ENCODE data around the gene INSM2. TPM values are rescaled to one million over a fixed set of nuclear protein-coding genes. Genes with fewer than 3 reads are reported as not detected.

The INSM2 gene
- total and polyA plus RNA-seq, 2 of the 13 experiments (the other 11 are each of a cell fraction or from before 2014, with no cell fraction given), result not detected

DNA sequence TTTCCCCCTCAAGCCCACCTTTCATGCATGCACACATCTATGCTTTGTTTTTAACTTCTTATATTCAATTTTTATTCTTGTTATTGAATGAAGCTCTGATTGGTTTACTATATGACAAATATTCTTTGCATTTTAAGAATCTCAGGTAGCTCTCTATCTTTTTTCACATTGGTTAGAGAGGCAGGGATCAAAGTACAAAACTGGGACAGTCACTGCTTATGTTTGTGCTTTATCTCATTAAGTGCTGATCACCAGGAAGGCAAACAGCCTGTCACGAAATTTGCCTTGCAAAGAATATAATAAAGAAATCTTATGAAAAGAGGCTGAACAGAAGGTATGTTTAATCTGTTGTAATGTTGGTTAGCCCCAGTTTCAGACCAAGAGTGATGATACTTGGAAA is 29.7 kb upstream of the INSM2 start (continued):
- TF ChIP-seq, protein P1, sequence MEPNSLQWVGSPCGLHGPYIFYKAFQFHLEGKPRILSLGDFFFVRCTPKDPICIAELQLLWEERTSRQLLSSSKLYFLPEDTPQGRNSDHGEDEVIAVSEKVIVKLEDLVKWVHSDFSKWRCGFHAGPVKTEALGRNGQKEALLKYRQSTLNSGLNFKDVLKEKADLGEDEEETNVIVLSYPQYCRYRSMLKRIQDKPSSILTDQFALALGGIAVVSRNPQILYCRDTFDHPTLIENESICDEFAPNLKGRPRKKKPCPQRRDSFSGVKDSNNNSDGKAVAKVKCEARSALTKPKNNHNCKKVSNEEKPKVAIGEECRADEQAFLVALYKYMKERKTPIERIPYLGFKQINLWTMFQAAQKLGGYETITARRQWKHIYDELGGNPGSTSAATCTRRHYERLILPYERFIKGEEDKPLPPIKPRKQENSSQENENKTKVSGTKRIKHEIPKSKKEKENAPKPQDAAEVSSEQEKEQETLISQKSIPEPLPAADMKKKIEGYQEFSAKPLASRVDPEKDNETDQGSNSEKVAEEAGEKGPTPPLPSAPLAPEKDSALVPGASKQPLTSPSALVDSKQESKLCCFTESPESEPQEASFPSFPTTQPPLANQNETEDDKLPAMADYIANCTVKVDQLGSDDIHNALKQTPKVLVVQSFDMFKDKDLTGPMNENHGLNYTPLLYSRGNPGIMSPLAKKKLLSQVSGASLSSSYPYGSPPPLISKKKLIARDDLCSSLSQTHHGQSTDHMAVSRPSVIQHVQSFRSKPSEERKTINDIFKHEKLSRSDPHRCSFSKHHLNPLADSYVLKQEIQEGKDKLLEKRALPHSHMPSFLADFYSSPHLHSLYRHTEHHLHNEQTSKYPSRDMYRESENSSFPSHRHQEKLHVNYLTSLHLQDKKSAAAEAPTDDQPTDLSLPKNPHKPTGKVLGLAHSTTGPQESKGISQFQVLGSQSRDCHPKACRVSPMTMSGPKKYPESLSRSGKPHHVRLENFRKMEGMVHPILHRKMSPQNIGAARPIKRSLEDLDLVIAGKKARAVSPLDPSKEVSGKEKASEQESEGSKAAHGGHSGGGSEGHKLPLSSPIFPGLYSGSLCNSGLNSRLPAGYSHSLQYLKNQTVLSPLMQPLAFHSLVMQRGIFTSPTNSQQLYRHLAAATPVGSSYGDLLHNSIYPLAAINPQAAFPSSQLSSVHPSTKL (CRISPR knock-in tag; IDR thresholded peaks at IDR 0.05), result peak; percentile 65
- TF ChIP-seq JDP2 (CRISPR knock-in tag; IDR thresholded peaks at IDR 0.05; ENCODE audit: borderline replicate concordance) (no peak), ZBTB1 (CRISPR knock-in tag; IDR thresholded peaks at IDR 0.05; ENCODE audit: borderline replicate concordance) (no peak), AHR (CRISPR knock-in tag; IDR thresholded peaks at IDR 0.05) (no peak; the same call in 1 of the 2 replicates), PHF20 (CRISPR knock-in tag; IDR thresholded peaks at IDR 0.05) (no peak), ZNF577 (CRISPR knock-in tag; IDR thresholded peaks at IDR 0.05; ENCODE audit: borderline replicate concordance, low read depth) (no peak), ZNF510 (CRISPR knock-in tag; IDR thresholded peaks at IDR 0.05; ENCODE audit: low read depth) (no peak), CCAR2 (optimal IDR thresholded peaks at IDR 0.05; ENCODE audit: low read depth, low read length) (no peak), IKZF4 (CRISPR knock-in tag; IDR thresholded peaks at IDR 0.05; ENCODE audit: borderline replicate concordance, low read depth, not compliant biosample characterization) (no peak), SSRP1 (CRISPR knock-in tag; IDR thresholded peaks at IDR 0.05) (no peak), STAG1 (CRISPR knock-in tag; IDR thresholded peaks at IDR 0.05) (no peak), FOXA3 (CRISPR knock-in tag; IDR thresholded peaks at IDR 0.05) (peak; percentile 48; the same call in 1 of the 2 replicates), MXI1 (IDR thresholded peaks at IDR 0.05; ENCODE audit: borderline replicate concordance, low read depth, low read length) (no peak), ELF3 (CRISPR knock-in tag; IDR thresholded peaks at IDR 0.05) (0 out of 2 replicates have a peak, but pooled peaks have one; percentile 47), MXD4 (CRISPR knock-in tag; IDR thresholded peaks at IDR 0.05) (no peak)
- TF ChIP-seq, protein P2, sequence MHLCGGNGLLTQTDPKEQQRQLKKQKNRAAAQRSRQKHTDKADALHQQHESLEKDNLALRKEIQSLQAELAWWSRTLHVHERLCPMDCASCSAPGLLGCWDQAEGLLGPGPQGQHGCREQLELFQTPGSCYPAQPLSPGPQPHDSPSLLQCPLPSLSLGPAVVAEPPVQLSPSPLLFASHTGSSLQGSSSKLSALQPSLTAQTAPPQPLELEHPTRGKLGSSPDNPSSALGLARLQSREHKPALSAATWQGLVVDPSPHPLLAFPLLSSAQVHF (CRISPR knock-in tag; IDR thresholded peaks at IDR 0.05), result no peak
- TF ChIP-seq, protein P3, sequence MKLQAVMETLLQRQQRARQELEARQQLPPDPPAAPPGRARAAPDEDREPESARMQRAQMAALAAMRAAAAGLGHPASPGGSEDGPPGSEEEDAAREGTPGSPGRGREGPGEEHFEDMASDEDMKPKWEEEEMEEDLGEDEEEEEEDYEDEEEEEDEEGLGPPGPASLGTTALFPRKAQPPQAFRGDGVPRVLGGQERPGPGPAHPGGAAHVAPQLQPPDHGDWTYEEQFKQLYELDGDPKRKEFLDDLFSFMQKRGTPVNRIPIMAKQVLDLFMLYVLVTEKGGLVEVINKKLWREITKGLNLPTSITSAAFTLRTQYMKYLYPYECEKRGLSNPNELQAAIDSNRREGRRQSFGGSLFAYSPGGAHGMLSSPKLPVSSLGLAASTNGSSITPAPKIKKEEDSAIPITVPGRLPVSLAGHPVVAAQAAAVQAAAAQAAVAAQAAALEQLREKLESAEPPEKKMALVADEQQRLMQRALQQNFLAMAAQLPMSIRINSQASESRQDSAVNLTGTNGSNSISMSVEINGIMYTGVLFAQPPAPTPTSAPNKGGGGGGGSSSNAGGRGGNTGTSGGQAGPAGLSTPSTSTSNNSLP (IDR thresholded peaks at IDR 0.05; ENCODE audit: low read depth, low read length), result peak; percentile 74
- TF ChIP-seq, protein P4, sequence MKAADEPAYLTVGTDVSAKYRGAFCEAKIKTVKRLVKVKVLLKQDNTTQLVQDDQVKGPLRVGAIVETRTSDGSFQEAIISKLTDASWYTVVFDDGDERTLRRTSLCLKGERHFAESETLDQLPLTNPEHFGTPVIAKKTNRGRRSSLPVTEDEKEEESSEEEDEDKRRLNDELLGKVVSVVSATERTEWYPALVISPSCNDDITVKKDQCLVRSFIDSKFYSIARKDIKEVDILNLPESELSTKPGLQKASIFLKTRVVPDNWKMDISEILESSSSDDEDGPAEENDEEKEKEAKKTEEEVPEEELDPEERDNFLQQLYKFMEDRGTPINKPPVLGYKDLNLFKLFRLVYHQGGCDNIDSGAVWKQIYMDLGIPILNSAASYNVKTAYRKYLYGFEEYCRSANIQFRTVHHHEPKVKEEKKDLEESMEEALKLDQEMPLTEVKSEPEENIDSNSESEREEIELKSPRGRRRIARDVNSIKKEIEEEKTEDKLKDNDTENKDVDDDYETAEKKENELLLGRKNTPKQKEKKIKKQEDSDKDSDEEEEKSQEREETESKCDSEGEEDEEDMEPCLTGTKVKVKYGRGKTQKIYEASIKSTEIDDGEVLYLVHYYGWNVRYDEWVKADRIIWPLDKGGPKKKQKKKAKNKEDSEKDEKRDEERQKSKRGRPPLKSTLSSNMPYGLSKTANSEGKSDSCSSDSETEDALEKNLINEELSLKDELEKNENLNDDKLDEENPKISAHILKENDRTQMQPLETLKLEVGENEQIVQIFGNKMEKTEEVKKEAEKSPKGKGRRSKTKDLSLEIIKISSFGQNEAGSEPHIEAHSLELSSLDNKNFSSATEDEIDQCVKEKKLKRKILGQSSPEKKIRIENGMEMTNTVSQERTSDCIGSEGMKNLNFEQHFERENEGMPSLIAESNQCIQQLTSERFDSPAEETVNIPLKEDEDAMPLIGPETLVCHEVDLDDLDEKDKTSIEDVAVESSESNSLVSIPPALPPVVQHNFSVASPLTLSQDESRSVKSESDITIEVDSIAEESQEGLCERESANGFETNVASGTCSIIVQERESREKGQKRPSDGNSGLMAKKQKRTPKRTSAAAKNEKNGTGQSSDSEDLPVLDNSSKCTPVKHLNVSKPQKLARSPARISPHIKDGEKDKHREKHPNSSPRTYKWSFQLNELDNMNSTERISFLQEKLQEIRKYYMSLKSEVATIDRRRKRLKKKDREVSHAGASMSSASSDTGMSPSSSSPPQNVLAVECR (CRISPR knock-in tag; IDR thresholded peaks at IDR 0.05; ENCODE audit: borderline replicate concordance), result no peak

All from HepG2 (cell line).